ENCODE results near the gene TNNI2. TPM values are rescaled to one million over a fixed set of nuclear protein-coding genes. Genes with fewer than 3 reads are reported as not detected.
"Not testable (repeated sequence)": the region's sequence is repeated elsewhere in the genome, so short reads cannot be mapped to it uniquely, and the experiment has no call there.

Gene TNNI2
- total and polyA plus RNA-seq, 12 donors, result 0.55 to 21.8 (median 2.4) TPM; not detected in 3

- H3K9me3 ChIP-seq (replicated peaks in 1 of 3), result no peaks in the 10 kb centered on the region
- H3K4me3 ChIP-seq, result no peak overlapping the region
- 41 to 69% (median 55%) methylated on average over 5 to 27 of the region's 28 CpGs for WGBS, 4 donors
- H3K27me3 ChIP-seq, result no peaks in the 10 kb centered on the region
- TF ChIP-seq, protein P1, sequence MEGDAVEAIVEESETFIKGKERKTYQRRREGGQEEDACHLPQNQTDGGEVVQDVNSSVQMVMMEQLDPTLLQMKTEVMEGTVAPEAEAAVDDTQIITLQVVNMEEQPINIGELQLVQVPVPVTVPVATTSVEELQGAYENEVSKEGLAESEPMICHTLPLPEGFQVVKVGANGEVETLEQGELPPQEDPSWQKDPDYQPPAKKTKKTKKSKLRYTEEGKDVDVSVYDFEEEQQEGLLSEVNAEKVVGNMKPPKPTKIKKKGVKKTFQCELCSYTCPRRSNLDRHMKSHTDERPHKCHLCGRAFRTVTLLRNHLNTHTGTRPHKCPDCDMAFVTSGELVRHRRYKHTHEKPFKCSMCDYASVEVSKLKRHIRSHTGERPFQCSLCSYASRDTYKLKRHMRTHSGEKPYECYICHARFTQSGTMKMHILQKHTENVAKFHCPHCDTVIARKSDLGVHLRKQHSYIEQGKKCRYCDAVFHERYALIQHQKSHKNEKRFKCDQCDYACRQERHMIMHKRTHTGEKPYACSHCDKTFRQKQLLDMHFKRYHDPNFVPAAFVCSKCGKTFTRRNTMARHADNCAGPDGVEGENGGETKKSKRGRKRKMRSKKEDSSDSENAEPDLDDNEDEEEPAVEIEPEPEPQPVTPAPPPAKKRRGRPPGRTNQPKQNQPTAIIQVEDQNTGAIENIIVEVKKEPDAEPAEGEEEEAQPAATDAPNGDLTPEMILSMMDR (IDR thresholded peaks at IDR 0.05), result no peak
- no peak for TF ChIP-seq POLR2A (IDR thresholded peaks at IDR 0.05)
- intact Hi-C loops (cut with DNase I), result no loop called here
- no peaks in the 10 kb centered on the region for H3K36me3 ChIP-seq (replicated peaks in 1 of 2)
- peak overlapping the region in 4 of 5 donors; percentile 61 to 97 (median 73) for H3K27ac ChIP-seq
- peak in 6 of 7 donors; percentile 45 to 65 (median 50) for DNase-seq
- H3K4me1 ChIP-seq (replicated peaks in 1 of 2), result peaks cover 31 to 54% of the 10 kb centered on the region in 2 donors
Observed at GRCh38 chr11:1875093-1875850, 36.5 kb downstream of the TNNI2 start.

GRCh38 chr11:1875851-1876301 is 37.1 kb downstream of the TNNI2 start:
- peak; percentile 17 to 55 (median 22) for DNase-seq
- H3K9me3 ChIP-seq (replicated peaks in 1 of 3); H3K36me3 ChIP-seq (replicated peaks in 1 of 2); intact Hi-C loops (cut with DNase I); H3K27me3 ChIP-seq: not testable (repeated sequence)
- peak overlapping the region in 1 of 4 donors; percentile 32 for H3K4me3 ChIP-seq
- H3K4me1 ChIP-seq (replicated peaks in 1 of 2), result peaks cover 30 to 52% of the 10 kb centered on the region in 2 donors
- peak overlapping the region in 4 of 5 donors; percentile 61 to 97 (median 73) for H3K27ac ChIP-seq
- 30 to 63% (median 55%) methylated on average over 2 to 13 of the region's 13 CpGs for WGBS, 4 donors

DNA sequence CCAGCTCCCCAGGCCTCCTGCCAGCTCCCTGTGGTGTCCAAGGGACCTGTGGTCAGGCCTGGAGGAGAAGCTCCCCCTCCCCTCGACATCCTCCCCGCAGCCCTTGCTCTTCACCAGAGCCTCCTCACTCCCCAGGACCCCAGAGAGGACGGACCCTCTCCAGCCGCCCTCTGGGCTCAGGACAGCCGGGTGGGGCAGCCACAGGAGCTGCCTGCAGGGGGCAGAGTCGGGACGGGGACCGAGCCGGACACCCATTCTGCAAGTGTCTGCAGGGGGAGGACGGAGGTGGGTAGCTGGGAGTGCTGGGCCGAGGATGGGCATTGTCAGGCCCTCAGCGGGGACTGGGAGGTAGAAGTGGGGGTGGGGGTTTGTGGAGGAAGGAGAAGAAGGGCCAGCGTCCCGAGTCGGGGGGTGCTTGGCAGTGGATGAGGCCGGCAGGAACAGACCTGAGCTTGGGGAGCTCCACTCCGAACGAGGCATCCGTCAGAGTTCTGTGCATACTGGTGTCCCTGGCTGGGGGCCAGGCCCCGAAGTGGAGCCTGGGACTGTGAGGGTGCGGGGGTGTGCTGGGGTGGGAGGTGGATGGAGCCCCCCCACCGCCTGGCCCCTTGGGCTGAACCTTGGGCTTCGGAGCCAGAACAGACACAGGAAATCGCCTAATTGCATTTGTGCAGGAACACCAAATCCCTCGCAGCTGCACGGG is 37.7 kb downstream of the TNNI2 start:
- Histone ChIP-seq H3K27ac (peak overlapping the region in 4 of 5 donors; percentile 61 to 97 (median 73)), H3K4me1 (replicated peaks in 1 of 2) (peaks cover 26 to 47% of the 10 kb centered on the region in 2 donors)
- 4 to 21% (median 17%) methylated on average over 9 to 26 of the region's 26 CpGs; no CpG with 5 or more reads in 1 of the 4 donors for WGBS, 4 donors

DNA sequence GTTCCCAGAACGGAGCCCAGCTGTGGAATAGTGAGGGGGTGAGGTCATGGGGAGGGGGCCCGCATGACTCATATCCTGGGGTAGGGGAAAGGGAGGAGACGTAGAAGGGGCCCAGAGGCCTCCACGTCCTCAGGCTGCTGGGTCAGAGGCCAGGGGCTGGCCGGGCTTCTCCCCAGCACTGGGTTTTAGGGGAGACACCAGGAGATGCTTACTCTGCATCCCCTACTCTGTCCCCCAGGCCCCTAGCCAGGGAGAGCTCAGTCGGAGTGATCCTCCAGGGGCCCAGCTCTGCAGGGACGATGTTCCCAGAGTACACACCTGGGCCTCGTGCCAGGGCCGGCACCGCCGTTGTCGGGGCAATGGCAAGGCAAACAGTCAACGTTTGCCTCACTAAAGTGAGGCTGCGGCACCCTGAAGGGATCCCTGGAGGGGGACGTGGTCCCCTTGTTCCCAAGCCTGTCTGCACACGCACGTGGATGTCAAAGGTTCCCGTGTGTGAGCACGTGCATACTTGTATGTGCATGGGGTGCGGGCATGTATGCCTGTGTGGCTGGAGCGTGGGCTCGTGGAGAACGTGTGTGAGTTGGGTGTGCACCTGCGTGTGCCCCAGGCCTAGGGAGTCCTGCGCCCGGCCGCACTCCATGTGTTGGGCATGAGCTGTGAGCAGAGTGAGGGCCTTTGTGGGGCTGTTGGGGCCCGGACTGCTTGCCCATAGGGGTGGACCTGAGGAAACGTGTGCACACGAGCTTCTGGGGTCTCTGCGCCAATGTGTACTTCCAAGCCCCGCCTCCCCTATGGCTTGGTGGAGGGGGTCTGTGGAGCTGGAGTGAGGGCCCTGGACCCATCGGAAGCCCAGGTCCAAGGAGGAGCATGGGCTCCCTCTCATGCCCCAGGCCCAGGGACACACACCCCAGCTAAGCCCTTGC is 38.7 kb downstream of the TNNI2 start:
- no peaks in the 10 kb centered on the region for H3K27me3 ChIP-seq
- H3K4me3 ChIP-seq, result no peak overlapping the region
- DNase-seq, result peak; percentile 70 to 91 (median 82)
- H3K9me3 ChIP-seq (replicated peaks in 1 of 3), result no peaks in the 10 kb centered on the region
- no peak for TF ChIP-seq POLR2A (IDR thresholded peaks at IDR 0.05)
- TF ChIP-seq, protein P1 (IDR thresholded peaks at IDR 0.05), result no peak
- H3K36me3 ChIP-seq (replicated peaks in 1 of 2), result no peaks in the 10 kb centered on the region
- intact Hi-C loops (cut with DNase I), result no loop called here
- WGBS, 4 donors, result 39 to 81% (median 43%) methylated on average over 3 to 33 of the region's 33 CpGs
- peak overlapping the region; percentile 21 to 97 (median 61) for H3K27ac ChIP-seq
- H3K4me1 ChIP-seq (replicated peaks in 1 of 2), result peaks cover 21 to 55% of the 10 kb centered on the region in 2 donors

More for the DNA sequence above, 37.7 kb downstream of the TNNI2 start:
- DNase-seq, result peak; percentile 63 to 81 (median 75)
- intact Hi-C loops (cut with DNase I), result no loop called here
- no peak for TF ChIP-seq POLR2A (IDR thresholded peaks at IDR 0.05)
- TF ChIP-seq, protein P1 (IDR thresholded peaks at IDR 0.05), result peak; percentile 49 to 68 (median 61)
- Histone ChIP-seq H3K9me3 (replicated peaks in 1 of 3) (no peaks in the 10 kb centered on the region), H3K4me3 (peak overlapping the region in 1 of 4 donors; percentile 32), H3K27me3 (no peaks in the 10 kb centered on the region), H3K36me3 (replicated peaks in 1 of 2) (no peaks in the 10 kb centered on the region)
